Caco-2 (cell line): ENCODE data around the gene TSNAX. TPM values are rescaled to one million over a fixed set of nuclear protein-coding genes. Genes with fewer than 3 reads are reported as not detected.

Experiments used
- BruUV-seq: library from RNA; stranded (reverse); fragments of 400-500 nt; replicated peaks from 2 replicates; lab custom pipeline; 2021; lab: Mats Ljungman, UMichigan
- CTCF ChIA-PET: fragments of 300-600 bp; sonication (Branson Sonifier 250); formaldehyde crosslinking; loops from one replicate; lab custom pipeline; 2022; ENCODE audit warnings: antibody characterized with exemption; lab: Charles Lee
- POLR2A ChIA-PET: fragments of 300-600 bp; sonication (Branson Sonifier 250); formaldehyde crosslinking; loops from one replicate; lab custom pipeline; 2022; ENCODE audit warnings: antibody characterized with exemption; lab: Charles Lee
- DNase-seq, 2 experiments: peaks; one replicate each; pipeline versions ENCODE4 v3.0.0 to v3.0.0-alpha.2; 2020 to 2022
- H3K27me3 ChIP-seq: replicated peaks from 2 replicates; pipeline ENCODE4 v1.6.0; 2011; ENCODE audit warnings: low read length; ENCODE audit not compliant: control insufficient read depth, insufficient read depth
- H3K36me3 ChIP-seq: 2 replicates; pipeline ENCODE4 v1.5.1; 2011; ENCODE audit warnings: low read length; ENCODE audit not compliant: control insufficient read depth, insufficient read depth
- H3K4me1 ChIP-seq: fragments of 250-450 bp; sonication (Bioruptor Pico); 2 replicates; pipeline ENCODE4 v1.5.1; 2020; ENCODE audit warnings: mild to moderate bottlenecking
- H3K4me3 ChIP-seq: 2 replicates; pipeline ENCODE4 v1.5.1; 2011; ENCODE audit warnings: low read depth, mild to moderate bottlenecking, control low read depth, low read length
- H3K9me3 ChIP-seq: fragments of 250-450 bp; sonication (Bioruptor Pico); 2 replicates; pipeline ENCODE4 v1.5.1; 2020; ENCODE audit warnings: mild to moderate bottlenecking, moderate library complexity
- H3K27ac Mint-ChIP-seq: one replicate; pipeline ENCODE4 v1.8.0; 2022; ENCODE audit warnings: mixed read lengths; ENCODE audit not compliant: unreplicated experiment
- H3K27me3 Mint-ChIP-seq: one replicate; pipeline ENCODE4 v1.8.0; 2022; ENCODE audit warnings: mixed read lengths; ENCODE audit not compliant: insufficient read depth, unreplicated experiment
- H3K36me3 Mint-ChIP-seq: one replicate; pipeline ENCODE4 v1.8.0; 2022; ENCODE audit warnings: mild to moderate bottlenecking, mixed read lengths; ENCODE audit not compliant: insufficient read depth, unreplicated experiment
- H3K4me1 Mint-ChIP-seq: one replicate; pipeline ENCODE4 v1.8.0; 2022; ENCODE audit warnings: low read depth, mixed read lengths; ENCODE audit not compliant: unreplicated experiment
- H3K4me3 Mint-ChIP-seq: one replicate; pipeline ENCODE4 v1.8.0; 2022; ENCODE audit warnings: mild to moderate bottlenecking, moderate library complexity, mixed read lengths; ENCODE audit not compliant: unreplicated experiment
- H3K9me3 Mint-ChIP-seq: one replicate; pipeline ENCODE4 v1.8.0; 2022; ENCODE audit warnings: mixed read lengths; ENCODE audit not compliant: unreplicated experiment
- intact Hi-C: fragments of 100-400 bp; cut with micrococcal nuclease; formaldehyde crosslinking; loops from one replicate; pipeline ENCODE4 v1.10.0; 2022; ENCODE audit not compliant: unreplicated experiment
- total RNA-seq: library from RNA; stranded (reverse); gene quantifications from 2 replicates; pipeline ENCODE4 v1.2.3, GENCODE V29; 2022
- TF ChIP-seq, protein P1 (sequence below), 2 experiments: fragments of 200-600 bp in 1 of 2; IDR thresholded peaks; 1 replicate in 1 of 2; 2 replicates in 1 of 2; pipeline versions ENCODE4 v1.5.1 to v1.8.0; 2011 to 2022; ENCODE audit warnings: antibody characterized with exemption in 1 of 2, control low read depth in 1 of 2, inconsistent platforms in 1 of 2, low read depth in 1 of 2, low read length in 1 of 2, mild to moderate bottlenecking in 1 of 2, moderate library complexity in 1 of 2; ENCODE audit not compliant: insufficient read depth in 1 of 2, severe bottlenecking in 1 of 2, unreplicated experiment in 1 of 2

TSNAX gene
- total RNA-seq, 1 experiment from 2014 or later = 39.0 TPM

DNA sequence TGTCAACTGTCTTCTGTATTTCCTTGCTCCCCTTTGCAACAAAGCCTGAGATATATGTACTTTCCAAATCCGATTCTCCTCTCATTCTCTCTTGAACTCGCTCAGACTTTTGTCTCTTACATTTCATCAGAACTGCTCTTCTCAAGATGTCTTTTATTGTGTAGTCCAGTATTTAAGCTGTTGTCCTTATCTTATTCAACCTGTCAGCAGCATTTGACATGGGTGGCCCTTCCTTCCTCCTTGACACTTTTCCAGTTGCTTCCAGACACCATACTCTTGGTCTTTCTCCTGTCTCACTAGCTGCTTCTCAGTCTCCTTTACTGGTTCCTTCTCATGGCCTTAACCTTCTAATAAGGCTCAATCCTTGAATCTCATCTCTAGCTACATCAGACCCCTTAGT, 47.0 kb downstream of the TSNAX start:
- Mint-ChIP-seq H3K4me1 (peaks cover 8% of the 10 kb centered on the region), H3K27me3 (no peaks in the 10 kb centered on the region), H3K4me3 (no peak overlapping the region), H3K9me3 (no peaks in the 10 kb centered on the region), H3K27ac (no peak overlapping the region), H3K36me3 (no peaks in the 10 kb centered on the region)
- Histone ChIP-seq H3K9me3 (no peaks in the 10 kb centered on the region), H3K4me1 (peaks cover 5% of the 10 kb centered on the region), H3K27me3 (no peaks in the 10 kb centered on the region), H3K36me3 (no peaks in the 10 kb centered on the region), H3K4me3 (no peak overlapping the region)
- no peak for DNase-seq
- TF ChIP-seq, protein P1, sequence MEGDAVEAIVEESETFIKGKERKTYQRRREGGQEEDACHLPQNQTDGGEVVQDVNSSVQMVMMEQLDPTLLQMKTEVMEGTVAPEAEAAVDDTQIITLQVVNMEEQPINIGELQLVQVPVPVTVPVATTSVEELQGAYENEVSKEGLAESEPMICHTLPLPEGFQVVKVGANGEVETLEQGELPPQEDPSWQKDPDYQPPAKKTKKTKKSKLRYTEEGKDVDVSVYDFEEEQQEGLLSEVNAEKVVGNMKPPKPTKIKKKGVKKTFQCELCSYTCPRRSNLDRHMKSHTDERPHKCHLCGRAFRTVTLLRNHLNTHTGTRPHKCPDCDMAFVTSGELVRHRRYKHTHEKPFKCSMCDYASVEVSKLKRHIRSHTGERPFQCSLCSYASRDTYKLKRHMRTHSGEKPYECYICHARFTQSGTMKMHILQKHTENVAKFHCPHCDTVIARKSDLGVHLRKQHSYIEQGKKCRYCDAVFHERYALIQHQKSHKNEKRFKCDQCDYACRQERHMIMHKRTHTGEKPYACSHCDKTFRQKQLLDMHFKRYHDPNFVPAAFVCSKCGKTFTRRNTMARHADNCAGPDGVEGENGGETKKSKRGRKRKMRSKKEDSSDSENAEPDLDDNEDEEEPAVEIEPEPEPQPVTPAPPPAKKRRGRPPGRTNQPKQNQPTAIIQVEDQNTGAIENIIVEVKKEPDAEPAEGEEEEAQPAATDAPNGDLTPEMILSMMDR (IDR thresholded peaks at IDR 0.05; ENCODE audit: insufficient read depth in 1 of 2, low read depth in 1 of 2, low read length in 1 of 2, severe bottlenecking in 1 of 2, unreplicated experiment in 1 of 2) = no peak
- BruUV-seq = no TSS peak
- intact Hi-C loops = no loop called here
- CTCF ChIA-PET = interaction anchor here (0.6 kb wide), 1 partner anchor 11 kb away, joined by 3 read pairs; no protein-coding TSS in a partner anchor
- POLR2A ChIA-PET = no interaction called here

- POLR2A ChIA-PET = no interaction called here
- H3K4me3 Mint-ChIP-seq = no peak overlapping the region
- peak in 1 of 2 experiments; percentile 5 for DNase-seq
- Histone ChIP-seq H3K4me1 (peaks cover 5% of the 10 kb centered on the region), H3K27me3 (no peaks in the 10 kb centered on the region), H3K9me3 (no peaks in the 10 kb centered on the region), H3K36me3 (no peaks in the 10 kb centered on the region), H3K4me3 (no peak overlapping the region)
- CTCF ChIA-PET = no interaction called here
- no peaks in the 10 kb centered on the region for H3K9me3 Mint-ChIP-seq
- no peaks in the 10 kb centered on the region for H3K36me3 Mint-ChIP-seq
- intact Hi-C loops = no loop called here
- peaks cover 8% of the 10 kb centered on the region for H3K4me1 Mint-ChIP-seq
- H3K27ac Mint-ChIP-seq = peak overlapping the region; percentile 6
- TF ChIP-seq, protein P1 (IDR thresholded peaks at IDR 0.05; ENCODE audit: insufficient read depth in 1 of 2, low read depth in 1 of 2, low read length in 1 of 2, severe bottlenecking in 1 of 2, unreplicated experiment in 1 of 2) = no peak
- no peaks in the 10 kb centered on the region for H3K27me3 Mint-ChIP-seq
- no TSS peak for BruUV-seq
Observed at GRCh38 chr1:231576804-231577718, 48.6 kb downstream of the TSNAX start.

- H3K4me3 Mint-ChIP-seq = no peak overlapping the region
- no peak overlapping the region for H3K27ac Mint-ChIP-seq
- H3K4me3 ChIP-seq = no peak overlapping the region
- no peaks in the 10 kb centered on the region for H3K9me3 Mint-ChIP-seq
- no peak for DNase-seq
- no TSS peak for BruUV-seq
- CTCF ChIA-PET = no interaction called here
- no peaks in the 10 kb centered on the region for H3K36me3 ChIP-seq
- peaks cover 8% of the 10 kb centered on the region for H3K4me1 Mint-ChIP-seq
- H3K36me3 Mint-ChIP-seq = no peaks in the 10 kb centered on the region
- TF ChIP-seq, protein P1 (IDR thresholded peaks at IDR 0.05; ENCODE audit: insufficient read depth in 1 of 2, low read depth in 1 of 2, low read length in 1 of 2, severe bottlenecking in 1 of 2, unreplicated experiment in 1 of 2) = no peak
- POLR2A ChIA-PET = no interaction called here
- intact Hi-C loops = no loop called here
- H3K4me1 ChIP-seq = peaks cover 5% of the 10 kb centered on the region
- no peaks in the 10 kb centered on the region for H3K27me3 ChIP-seq
- H3K27me3 Mint-ChIP-seq = no peaks in the 10 kb centered on the region
- no peaks in the 10 kb centered on the region for H3K9me3 ChIP-seq
Observed at GRCh38 chr1:231580874-231581273, 52.4 kb downstream of the TSNAX start.
